Measurements from ENCODE around the gene CFC1B.
"Not testable (repeated sequence)": the region's sequence is repeated elsewhere in the genome, so short reads cannot be mapped to it uniquely, and the experiment has no call there.

Gene CFC1B

DNA sequence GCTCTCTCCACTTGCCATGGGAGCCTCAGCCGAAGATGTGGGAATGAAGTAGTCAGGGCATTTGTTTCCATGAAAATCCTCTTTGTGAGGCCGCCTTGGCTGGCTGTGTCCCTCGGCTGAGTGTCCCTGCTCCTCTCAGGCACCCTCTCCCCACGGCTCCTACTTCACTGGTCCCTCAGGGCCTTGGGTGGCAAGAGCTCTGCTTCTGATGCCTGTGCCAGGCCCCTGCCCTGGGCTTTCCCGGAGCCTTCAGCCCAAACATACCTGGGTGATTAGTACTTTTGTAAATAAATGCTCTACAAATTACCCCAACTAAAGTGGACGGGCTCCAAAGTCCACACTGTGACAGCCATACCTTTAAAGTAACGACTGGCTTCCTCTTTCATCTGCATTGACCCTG, 15.6 kb downstream of the CFC1B start:
- not testable (repeated sequence) for H3K4me3 ChIP-seq (ENCODE audit: low read length); H3K27ac ChIP-seq (ENCODE audit: low read depth, low read length); H3K27me3 ChIP-seq (ENCODE audit: control insufficient read depth, insufficient read depth, low read length); H3K4me1 ChIP-seq (ENCODE audit: control insufficient read depth, insufficient read depth, low read length); H3K36me3 ChIP-seq (ENCODE audit: control insufficient read depth, insufficient read depth, low read length); H3K9ac ChIP-seq (ENCODE audit: low read length)

DNA sequence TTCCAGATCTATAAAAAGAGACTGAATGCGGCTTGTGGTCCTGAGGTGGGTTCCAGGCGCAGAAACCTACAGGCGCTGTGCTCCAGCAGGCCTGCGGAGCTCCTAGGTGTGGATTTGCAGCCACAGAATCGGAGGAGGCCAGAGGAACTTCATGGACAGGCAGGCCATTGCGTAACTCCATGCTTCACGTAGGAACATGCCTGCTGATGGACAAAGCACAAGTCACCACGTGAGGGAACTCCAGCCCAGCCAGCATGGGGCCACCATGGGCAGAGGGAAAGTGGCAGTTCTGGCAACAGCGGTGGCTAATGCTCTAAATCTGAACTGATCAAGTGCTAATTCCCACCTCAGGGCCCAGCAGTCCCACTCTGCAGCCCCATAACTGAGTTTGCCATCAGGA, 17.2 kb downstream of the CFC1B start:
- H3K4me3 ChIP-seq (ENCODE audit: low read length); H3K9ac ChIP-seq (ENCODE audit: low read length); H3K27me3 ChIP-seq (ENCODE audit: control insufficient read depth, insufficient read depth, low read length); H3K36me3 ChIP-seq (ENCODE audit: control insufficient read depth, insufficient read depth, low read length); H3K4me1 ChIP-seq (ENCODE audit: control insufficient read depth, insufficient read depth, low read length); H3K27ac ChIP-seq (ENCODE audit: low read depth, low read length): not testable (repeated sequence)

- H3K36me3 ChIP-seq (ENCODE audit: control insufficient read depth, insufficient read depth, low read length); H3K9ac ChIP-seq (ENCODE audit: low read length); H3K27ac ChIP-seq (ENCODE audit: low read depth, low read length); H3K27me3 ChIP-seq (ENCODE audit: control insufficient read depth, insufficient read depth, low read length); H3K4me3 ChIP-seq (ENCODE audit: low read length); H3K4me1 ChIP-seq (ENCODE audit: control insufficient read depth, insufficient read depth, low read length): not testable (repeated sequence)
These were observed 21.8 kb downstream of the CFC1B start for GRCh38 chr2:130542789-130543188.

- H3K27ac ChIP-seq (ENCODE audit: low read depth, low read length); H3K4me3 ChIP-seq (ENCODE audit: low read length); H3K36me3 ChIP-seq (ENCODE audit: control insufficient read depth, insufficient read depth, low read length); H3K9ac ChIP-seq (ENCODE audit: low read length); H3K4me1 ChIP-seq (ENCODE audit: control insufficient read depth, insufficient read depth, low read length); H3K27me3 ChIP-seq (ENCODE audit: control insufficient read depth, insufficient read depth, low read length): not testable (repeated sequence)
These were observed 22.9 kb downstream of the CFC1B start for GRCh38 chr2:130543785-130544528.

DNA sequence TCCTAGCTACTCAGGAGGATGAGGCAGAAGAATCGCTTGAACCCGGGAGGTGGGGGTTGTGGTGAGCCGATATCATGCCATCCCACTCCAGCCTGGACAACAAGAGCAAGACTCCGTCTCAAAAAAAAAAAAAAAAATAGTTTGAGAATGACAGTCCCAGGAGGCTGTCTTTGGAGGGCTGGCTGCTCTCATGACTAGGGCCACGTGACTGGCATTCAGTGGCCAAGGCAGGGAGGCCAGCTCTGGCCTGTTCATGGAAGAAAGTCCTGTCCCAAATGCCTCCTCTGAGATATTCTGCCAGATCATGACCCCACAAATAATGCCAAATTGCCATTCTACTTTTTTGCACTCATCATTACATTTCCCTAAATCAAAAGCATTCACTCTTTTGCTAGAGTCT, 24.0 kb downstream of the CFC1B start:
- not testable (repeated sequence) for H3K36me3 ChIP-seq (ENCODE audit: control insufficient read depth, insufficient read depth, low read length); H3K27me3 ChIP-seq (ENCODE audit: control insufficient read depth, insufficient read depth, low read length); H3K4me1 ChIP-seq (ENCODE audit: control insufficient read depth, insufficient read depth, low read length); H3K4me3 ChIP-seq (ENCODE audit: low read length); H3K9ac ChIP-seq (ENCODE audit: low read length); H3K27ac ChIP-seq (ENCODE audit: low read depth, low read length)

- not testable (repeated sequence) for H3K27me3 ChIP-seq (ENCODE audit: control insufficient read depth, insufficient read depth, low read length); H3K27ac ChIP-seq (ENCODE audit: low read depth, low read length); H3K4me1 ChIP-seq (ENCODE audit: control insufficient read depth, insufficient read depth, low read length); H3K4me3 ChIP-seq (ENCODE audit: low read length); H3K9ac ChIP-seq (ENCODE audit: low read length); H3K36me3 ChIP-seq (ENCODE audit: control insufficient read depth, insufficient read depth, low read length)
These were observed 27.4 kb downstream of the CFC1B start for GRCh38 chr2:130548418-130548817.

DNA sequence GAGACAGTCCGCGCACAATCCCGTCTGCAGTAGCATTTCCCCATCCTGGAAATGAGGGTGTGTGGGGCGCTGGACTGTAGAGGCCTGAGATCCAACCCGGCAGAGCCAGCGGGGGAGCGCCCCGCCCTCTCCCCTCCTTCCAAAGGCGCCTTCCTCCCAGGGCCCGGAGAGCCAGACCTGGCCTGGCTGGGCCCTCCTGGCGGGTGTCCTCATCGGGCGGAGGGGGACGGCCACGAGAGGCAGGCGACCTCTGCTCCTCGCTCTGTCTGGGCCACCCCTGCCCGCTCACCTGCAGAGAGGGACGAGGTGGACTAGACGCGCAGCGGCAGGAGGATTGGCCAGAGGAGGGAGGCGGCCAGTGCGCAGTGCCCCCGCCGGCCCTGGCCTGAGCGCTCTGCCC, 28.5 kb downstream of the CFC1B start:
- not testable (repeated sequence) for H3K27ac ChIP-seq (ENCODE audit: low read depth, low read length); H3K36me3 ChIP-seq (ENCODE audit: control insufficient read depth, insufficient read depth, low read length); H3K4me3 ChIP-seq (ENCODE audit: low read length); H3K4me1 ChIP-seq (ENCODE audit: control insufficient read depth, insufficient read depth, low read length); H3K27me3 ChIP-seq (ENCODE audit: control insufficient read depth, insufficient read depth, low read length); H3K9ac ChIP-seq (ENCODE audit: low read length)

- H3K36me3 ChIP-seq (ENCODE audit: control insufficient read depth, insufficient read depth, low read length); H3K27me3 ChIP-seq (ENCODE audit: control insufficient read depth, insufficient read depth, low read length); H3K27ac ChIP-seq (ENCODE audit: low read depth, low read length); H3K4me1 ChIP-seq (ENCODE audit: control insufficient read depth, insufficient read depth, low read length); H3K9ac ChIP-seq (ENCODE audit: low read length); H3K4me3 ChIP-seq (ENCODE audit: low read length): not testable (repeated sequence)
These were observed 33.2 kb downstream of the CFC1B start for GRCh38 chr2:130554178-130554577.

DNA sequence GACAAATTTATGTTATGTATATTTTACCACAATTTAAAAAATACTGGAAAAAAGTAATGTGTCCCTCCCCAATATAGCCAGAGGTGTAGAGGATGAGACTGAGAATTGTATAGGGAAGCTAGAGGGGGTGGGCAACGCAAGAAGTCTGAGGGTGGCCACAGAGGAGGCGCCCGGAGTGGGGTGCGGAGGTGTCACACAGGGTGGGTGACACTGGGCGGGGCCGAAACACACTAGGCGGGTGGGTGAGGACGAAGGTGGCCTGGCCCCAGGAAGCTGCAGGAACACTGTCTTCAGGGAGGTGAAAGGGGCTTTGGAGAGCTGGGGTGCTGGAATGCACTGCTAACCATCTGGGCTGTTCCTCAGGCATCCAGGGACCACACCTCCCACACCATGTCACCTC, 35.4 kb downstream of the CFC1B start:
- H3K27me3 ChIP-seq (ENCODE audit: control insufficient read depth, insufficient read depth, low read length); H3K36me3 ChIP-seq (ENCODE audit: control insufficient read depth, insufficient read depth, low read length); H3K4me3 ChIP-seq (ENCODE audit: low read length); H3K9ac ChIP-seq (ENCODE audit: low read length); H3K27ac ChIP-seq (ENCODE audit: low read depth, low read length); H3K4me1 ChIP-seq (ENCODE audit: control insufficient read depth, insufficient read depth, low read length): not testable (repeated sequence)

GRCh38 chr2:130566165-130566564, 45.1 kb downstream of the CFC1B start:
- H3K36me3 ChIP-seq (ENCODE audit: control insufficient read depth, insufficient read depth, low read length); H3K27me3 ChIP-seq (ENCODE audit: control insufficient read depth, insufficient read depth, low read length); H3K4me3 ChIP-seq (ENCODE audit: low read length); H3K4me1 ChIP-seq (ENCODE audit: control insufficient read depth, insufficient read depth, low read length); H3K9ac ChIP-seq (ENCODE audit: low read length); H3K27ac ChIP-seq (ENCODE audit: low read depth, low read length): not testable (repeated sequence)

DNA sequence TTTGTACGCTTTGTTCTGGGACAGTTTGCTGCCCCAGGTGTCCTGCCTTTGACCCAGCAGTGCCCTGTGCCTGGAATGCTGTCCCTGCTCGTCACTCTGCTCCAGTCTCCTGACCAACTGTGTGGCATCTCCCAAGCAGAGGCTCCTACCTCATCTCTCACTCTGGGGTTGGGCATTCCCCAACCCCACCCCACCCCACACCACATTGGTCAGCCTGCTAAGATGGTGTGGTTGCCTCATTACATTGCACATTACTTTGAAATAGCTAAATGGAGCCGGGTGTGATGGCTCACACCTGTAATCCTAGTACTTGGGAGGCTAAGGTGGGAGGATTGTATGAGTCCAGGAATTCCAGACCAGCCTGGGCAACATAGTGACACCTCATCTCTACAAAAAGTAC, 50.9 kb downstream of the CFC1B start:
- not testable (repeated sequence) for H3K36me3 ChIP-seq (ENCODE audit: control insufficient read depth, insufficient read depth, low read length); H3K9ac ChIP-seq (ENCODE audit: low read length); H3K27me3 ChIP-seq (ENCODE audit: control insufficient read depth, insufficient read depth, low read length); H3K27ac ChIP-seq (ENCODE audit: low read depth, low read length); H3K4me1 ChIP-seq (ENCODE audit: control insufficient read depth, insufficient read depth, low read length); H3K4me3 ChIP-seq (ENCODE audit: low read length)

GRCh38 chr2:130574230-130574629, 53.2 kb downstream of the CFC1B start:
- H3K36me3 ChIP-seq (ENCODE audit: control insufficient read depth, insufficient read depth, low read length); H3K4me1 ChIP-seq (ENCODE audit: control insufficient read depth, insufficient read depth, low read length); H3K27ac ChIP-seq (ENCODE audit: low read depth, low read length); H3K4me3 ChIP-seq (ENCODE audit: low read length); H3K9ac ChIP-seq (ENCODE audit: low read length); H3K27me3 ChIP-seq (ENCODE audit: control insufficient read depth, insufficient read depth, low read length): not testable (repeated sequence)

GRCh38 chr2:130576209-130576784, 55.3 kb downstream of the CFC1B start:
- not testable (repeated sequence) for H3K36me3 ChIP-seq (ENCODE audit: control insufficient read depth, insufficient read depth, low read length); H3K9ac ChIP-seq (ENCODE audit: low read length); H3K27ac ChIP-seq (ENCODE audit: low read depth, low read length); H3K4me1 ChIP-seq (ENCODE audit: control insufficient read depth, insufficient read depth, low read length); H3K4me3 ChIP-seq (ENCODE audit: low read length); H3K27me3 ChIP-seq (ENCODE audit: control insufficient read depth, insufficient read depth, low read length)
